Measurements from ENCODE around the gene ACOT12.

ACOT12 gene

GRCh38 chr5:81288021-81288433, 105.9 kb downstream of the ACOT12 start:
- DNase-seq (ENCODE audit: low spot score) = no peak

- no peak for DNase-seq (ENCODE audit: low spot score)
These were observed 107.8 kb downstream of the ACOT12 start for GRCh38 chr5:81286059-81286617.

- DNase-seq (ENCODE audit: low spot score) = no peak
These were observed 110.0 kb downstream of the ACOT12 start for GRCh38 chr5:81283976-81284375.
